ENCODE measurements around the gene ADCY10. TPM values are rescaled to one million over a fixed set of nuclear protein-coding genes. Genes with fewer than 3 reads are reported as not detected.

ADCY10 gene, protein sequence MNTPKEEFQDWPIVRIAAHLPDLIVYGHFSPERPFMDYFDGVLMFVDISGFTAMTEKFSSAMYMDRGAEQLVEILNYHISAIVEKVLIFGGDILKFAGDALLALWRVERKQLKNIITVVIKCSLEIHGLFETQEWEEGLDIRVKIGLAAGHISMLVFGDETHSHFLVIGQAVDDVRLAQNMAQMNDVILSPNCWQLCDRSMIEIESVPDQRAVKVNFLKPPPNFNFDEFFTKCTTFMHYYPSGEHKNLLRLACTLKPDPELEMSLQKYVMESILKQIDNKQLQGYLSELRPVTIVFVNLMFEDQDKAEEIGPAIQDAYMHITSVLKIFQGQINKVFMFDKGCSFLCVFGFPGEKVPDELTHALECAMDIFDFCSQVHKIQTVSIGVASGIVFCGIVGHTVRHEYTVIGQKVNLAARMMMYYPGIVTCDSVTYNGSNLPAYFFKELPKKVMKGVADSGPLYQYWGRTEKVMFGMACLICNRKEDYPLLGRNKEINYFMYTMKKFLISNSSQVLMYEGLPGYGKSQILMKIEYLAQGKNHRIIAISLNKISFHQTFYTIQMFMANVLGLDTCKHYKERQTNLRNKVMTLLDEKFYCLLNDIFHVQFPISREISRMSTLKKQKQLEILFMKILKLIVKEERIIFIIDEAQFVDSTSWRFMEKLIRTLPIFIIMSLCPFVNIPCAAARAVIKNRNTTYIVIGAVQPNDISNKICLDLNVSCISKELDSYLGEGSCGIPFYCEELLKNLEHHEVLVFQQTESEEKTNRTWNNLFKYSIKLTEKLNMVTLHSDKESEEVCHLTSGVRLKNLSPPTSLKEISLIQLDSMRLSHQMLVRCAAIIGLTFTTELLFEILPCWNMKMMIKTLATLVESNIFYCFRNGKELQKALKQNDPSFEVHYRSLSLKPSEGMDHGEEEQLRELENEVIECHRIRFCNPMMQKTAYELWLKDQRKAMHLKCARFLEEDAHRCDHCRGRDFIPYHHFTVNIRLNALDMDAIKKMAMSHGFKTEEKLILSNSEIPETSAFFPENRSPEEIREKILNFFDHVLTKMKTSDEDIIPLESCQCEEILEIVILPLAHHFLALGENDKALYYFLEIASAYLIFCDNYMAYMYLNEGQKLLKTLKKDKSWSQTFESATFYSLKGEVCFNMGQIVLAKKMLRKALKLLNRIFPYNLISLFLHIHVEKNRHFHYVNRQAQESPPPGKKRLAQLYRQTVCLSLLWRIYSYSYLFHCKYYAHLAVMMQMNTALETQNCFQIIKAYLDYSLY (N-terminal part only)
- under 0.01 TPM in 1 of 2 replicates, not detected in the other for total RNA-seq

DNA sequence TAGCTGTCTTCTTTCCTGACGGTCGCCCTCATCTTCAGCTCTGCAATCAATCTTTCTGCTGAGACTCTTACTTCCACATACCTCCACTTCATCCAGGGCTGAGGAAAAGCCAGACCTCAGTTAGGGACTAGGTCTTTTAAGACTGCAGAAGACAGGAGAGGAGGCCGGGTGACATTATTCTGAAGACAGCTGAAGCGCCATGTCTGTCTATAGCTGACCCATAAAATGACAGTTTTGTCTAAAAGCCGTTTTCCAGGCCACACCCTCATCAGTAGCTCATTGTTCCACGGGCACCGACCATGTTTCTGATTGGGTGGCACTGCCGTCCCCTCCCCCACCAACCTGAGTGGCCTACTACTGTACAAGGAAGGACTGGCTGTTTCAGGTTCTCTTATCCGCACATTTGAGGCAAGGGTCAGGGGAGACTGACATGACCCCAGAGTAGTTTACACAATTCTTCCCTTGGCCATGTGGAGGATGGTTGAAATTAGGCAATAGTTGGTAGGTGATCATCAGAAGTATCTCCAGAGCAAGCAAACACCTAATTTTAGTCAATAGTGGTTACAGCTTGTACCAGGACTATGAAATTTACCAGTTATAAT, at the start of gene ADCY10:
Gene ADCY10 (minus strand): TSS at position 240 of the 602 bp plus-strand sequence. CDS start 8,994 bp downstream, outside the sequence.

DNA sequence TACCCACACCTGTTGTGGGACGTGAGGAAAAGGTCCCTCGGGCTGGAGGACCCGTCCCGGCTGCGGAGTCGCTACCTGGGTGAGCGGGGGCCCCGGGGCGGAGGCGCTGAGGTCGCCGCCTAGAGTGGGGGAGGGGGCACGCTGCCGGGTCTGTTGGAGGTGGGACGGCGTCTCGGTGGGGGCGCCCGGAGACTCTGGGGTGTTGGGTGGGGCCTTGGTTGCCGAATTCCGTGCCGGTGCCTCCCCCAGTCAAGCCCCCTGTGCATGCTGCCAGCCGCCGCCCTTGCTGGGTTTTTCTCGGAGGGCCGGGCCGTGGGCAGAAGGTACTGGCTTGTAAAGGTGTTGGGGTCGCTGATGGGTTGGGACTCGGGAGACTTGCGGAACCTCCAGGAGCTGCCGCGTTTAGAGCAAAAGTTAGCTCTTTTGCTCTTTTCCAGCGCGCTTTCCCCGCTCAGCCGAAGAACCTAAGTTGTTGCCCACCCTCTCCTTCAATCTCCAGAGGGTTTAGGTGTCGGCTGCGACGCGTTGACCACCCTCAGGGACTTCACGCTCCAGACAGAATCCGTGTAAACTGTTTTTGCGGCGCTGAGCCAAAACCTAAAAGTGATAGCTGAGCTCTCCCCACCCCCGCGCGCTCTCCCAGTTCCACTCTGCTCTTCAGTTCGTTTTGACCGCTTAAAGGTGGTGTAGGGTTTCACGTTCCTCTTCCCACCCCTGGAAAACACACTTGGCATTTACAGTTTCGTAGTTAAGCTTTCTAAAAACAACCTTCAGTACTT, 23.2 kb upstream of the ADCY10 start, which contains the start of gene MPC2:
Gene MPC2 (minus strand): TSS at position 143 of the 779 bp plus-strand sequence. CDS start 1,231 bp downstream, outside the sequence.

DNA sequence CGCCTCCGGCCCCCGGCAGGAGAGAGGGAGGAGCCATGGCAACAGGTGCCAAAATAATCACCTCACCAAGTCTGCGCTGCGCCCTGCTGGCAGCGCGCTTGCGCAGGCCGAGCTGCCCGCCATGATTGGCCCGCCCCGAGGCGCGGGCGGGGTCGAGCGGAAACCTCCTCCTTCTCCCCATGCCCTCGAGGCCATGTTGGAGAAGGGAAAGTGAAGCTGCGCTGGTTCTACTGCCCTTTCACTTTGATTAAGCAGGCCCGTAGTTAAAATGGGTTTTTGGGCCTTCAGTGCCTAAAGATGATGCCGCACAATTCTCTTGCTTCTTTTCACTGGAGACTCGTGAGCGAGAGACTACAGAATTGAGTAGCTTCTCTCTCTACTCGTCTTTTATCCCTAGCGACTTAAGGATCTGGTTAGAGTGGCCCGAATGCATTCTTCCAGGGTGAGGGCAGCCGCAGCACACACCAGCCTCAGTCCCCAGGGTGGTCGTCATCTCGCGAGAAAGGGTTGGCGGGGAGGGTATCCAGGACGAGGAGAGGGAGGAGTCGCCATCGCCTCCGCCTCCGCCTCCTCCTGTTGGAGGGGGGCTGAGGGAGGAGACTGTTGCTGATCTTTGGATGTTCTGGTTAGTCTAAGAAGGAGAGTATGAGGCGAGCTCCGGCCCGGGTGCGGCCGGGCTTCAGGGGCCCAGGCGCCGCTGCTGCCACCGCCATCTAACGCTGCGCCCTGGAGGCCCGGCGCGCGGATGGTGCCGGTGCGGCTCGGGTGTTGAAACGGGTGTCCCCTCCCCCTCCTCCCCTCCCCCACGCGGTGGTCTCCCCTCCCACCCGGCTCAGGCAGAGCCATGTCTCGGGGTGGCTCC, 22.4 kb upstream of the ADCY10 start, which contains the start of gene DCAF6:
Gene DCAF6 (plus strand): TSS at position 616 of the 862 bp plus-strand sequence. CDS start 229 bp downstream, at position 845.

Other genes with a start within 250 kb of the ADCY10 start
- gene MPZL1, start 192.2 kb downstream of the ADCY10 start, total RNA-seq, result 78.6 and 134 TPM in 2 replicates
- gene DCAF6, start 22.5 kb upstream of the ADCY10 start, total RNA-seq, result 32.5 and 67.8 TPM in 2 replicates
- 13.7 TPM in 2 replicates for gene MPC2, start 22.9 kb upstream of the ADCY10 start, total RNA-seq
- gene GPR161, start 222.8 kb upstream of the ADCY10 start, total RNA-seq, result 5.8 and 11.8 TPM in 2 replicates